ENCODE measurements around the gene PDIK1L. TPM values are rescaled to one million over a fixed set of nuclear protein-coding genes. Genes with fewer than 3 reads are reported as not detected.

The PDIK1L gene
- total RNA-seq, 1 donor from 2014 or later: 11.8 TPM

GRCh38 chr1:26077524-26077923 lies 34.1 kb upstream of the PDIK1L start:
- no peak overlapping the region for H3K4me3 ChIP-seq
- DNase-seq (no peak), ATAC-seq (no peak)
- H3K36me3 ChIP-seq: no peaks in the 10 kb centered on the region
- no peak for TF ChIP-seq CTCF (IDR thresholded peaks at IDR 0.05)
- H3K9me3 ChIP-seq: no peaks in the 10 kb centered on the region
- peaks cover 9% of the 10 kb centered on the region for H3K27me3 ChIP-seq (ENCODE audit: low read depth)
- intact Hi-C loops (cut with DNase I): no loop called here
- H3K4me1 ChIP-seq: no peaks in the 10 kb centered on the region
- no peak overlapping the region for H3K27ac ChIP-seq

- H3K36me3 ChIP-seq: no peaks in the 10 kb centered on the region
- DNase-seq (no peak), ATAC-seq (no peak)
- no peak overlapping the region for H3K4me3 ChIP-seq
- no peaks in the 10 kb centered on the region for H3K4me1 ChIP-seq
- H3K27me3 ChIP-seq (ENCODE audit: low read depth): peaks cover 9% of the 10 kb centered on the region
- no peak overlapping the region for H3K27ac ChIP-seq
- TF ChIP-seq CTCF (IDR thresholded peaks at IDR 0.05): no peak
- no peaks in the 10 kb centered on the region for H3K9me3 ChIP-seq
- intact Hi-C loops (cut with DNase I): no loop called here
Measured at GRCh38 chr1:26078286-26079177, 33.1 kb upstream of the PDIK1L start.

GRCh38 chr1:26079178-26079563 lies 32.5 kb upstream of the PDIK1L start:
- intact Hi-C loops (cut with DNase I): no loop called here
- no peak for TF ChIP-seq CTCF (IDR thresholded peaks at IDR 0.05)
- DNase-seq: no peak

GRCh38 chr1:26079960-26080814 lies 31.4 kb upstream of the PDIK1L start:
- Histone ChIP-seq H3K4me1 (no peaks in the 10 kb centered on the region), H3K9me3 (no peaks in the 10 kb centered on the region), H3K27ac (no peak overlapping the region), H3K36me3 (no peaks in the 10 kb centered on the region), H3K4me3 (no peak overlapping the region), H3K27me3 (ENCODE audit: low read depth) (peaks cover 9% of the 10 kb centered on the region)
- intact Hi-C loops (cut with DNase I): no loop called here
- ATAC-seq (no peak), DNase-seq (no peak)
- TF ChIP-seq CTCF (IDR thresholded peaks at IDR 0.05): no peak

More at GRCh38 chr1:26079178-26079563, 32.5 kb upstream of the PDIK1L start:
- ATAC-seq: no peak
- H3K4me3 ChIP-seq: no peak overlapping the region
- H3K36me3 ChIP-seq: no peaks in the 10 kb centered on the region
- peaks cover 9% of the 10 kb centered on the region for H3K27me3 ChIP-seq (ENCODE audit: low read depth)
- no peaks in the 10 kb centered on the region for H3K9me3 ChIP-seq
- no peak overlapping the region for H3K27ac ChIP-seq
- no peaks in the 10 kb centered on the region for H3K4me1 ChIP-seq

GRCh38 chr1:26081267-26082019 lies 30.2 kb upstream of the PDIK1L start:
- no peaks in the 10 kb centered on the region for H3K9me3 ChIP-seq

More at GRCh38 chr1:26081267-26082019, 30.2 kb upstream of the PDIK1L start:
- H3K36me3 ChIP-seq: no peaks in the 10 kb centered on the region
- no peak overlapping the region for H3K27ac ChIP-seq
- DNase-seq: no peak
- H3K4me3 ChIP-seq: no peak overlapping the region
- no peak for ATAC-seq
- intact Hi-C loops (cut with DNase I): no loop called here
- TF ChIP-seq CTCF (IDR thresholded peaks at IDR 0.05): no peak
- no peaks in the 10 kb centered on the region for H3K27me3 ChIP-seq (ENCODE audit: low read depth)
- no peaks in the 10 kb centered on the region for H3K4me1 ChIP-seq
